Activated CD4-positive, CD25-positive, alpha-beta regulatory T cell treated with anti-CD3 and anti-CD28 coated beads, Interleukin-2, amount 50 U/mL, for 16 hours (primary cell): ENCODE measurements around the gene PKDREJ.

Experiments used
- DNase-seq: peaks from one replicate; pipeline ENCODE4 v3.0.0-alpha.2; 2020; ENCODE audit warnings: low read depth, low spot score

Gene PKDREJ

GRCh38 chr22:46290121-46290842 is 27.1 kb upstream of the PKDREJ start:
- no peak for DNase-seq

GRCh38 chr22:46289244-46289891 is 26.2 kb upstream of the PKDREJ start:
- DNase-seq, result no peak

- no peak for DNase-seq
These were observed 25.7 kb upstream of the PKDREJ start for GRCh38 chr22:46288846-46289243.

GRCh38 chr22:46287873-46288751 is 25.0 kb upstream of the PKDREJ start:
- DNase-seq, result no peak

GRCh38 chr22:46286941-46287872 is 24.1 kb upstream of the PKDREJ start:
- DNase-seq, result no peak

- no peak for DNase-seq
These were observed 22.9 kb upstream of the PKDREJ start for GRCh38 chr22:46286006-46286405.

GRCh38 chr22:46281866-46282678 is 18.9 kb upstream of the PKDREJ start:
- no peak for DNase-seq

- DNase-seq, result no peak
These were observed 18.0 kb upstream of the PKDREJ start for GRCh38 chr22:46280999-46281623.

- DNase-seq, result no peak
These were observed 17.1 kb upstream of the PKDREJ start for GRCh38 chr22:46280063-46280817.

GRCh38 chr22:46278656-46279645 is 15.8 kb upstream of the PKDREJ start:
- no peak for DNase-seq

GRCh38 chr22:46276563-46276962 is 13.4 kb upstream of the PKDREJ start:
- DNase-seq, result no peak

- no peak for DNase-seq
These were observed 12.4 kb upstream of the PKDREJ start for GRCh38 chr22:46275455-46276122.

GRCh38 chr22:46274381-46274780 is 11.2 kb upstream of the PKDREJ start:
- DNase-seq, result no peak

- DNase-seq, result no peak
These were observed 10.4 kb upstream of the PKDREJ start for GRCh38 chr22:46273432-46274148.

- DNase-seq, result no peak
These were observed 9.8 kb upstream of the PKDREJ start for GRCh38 chr22:46272762-46273431.

GRCh38 chr22:46272196-46272595 is 9.1 kb upstream of the PKDREJ start:
- no peak for DNase-seq
